ENCODE results near the gene SELENOP.
"Not testable (repeated sequence)": the region's sequence is repeated elsewhere in the genome, so short reads cannot be mapped to it uniquely, and the experiment has no call there.

DNA sequence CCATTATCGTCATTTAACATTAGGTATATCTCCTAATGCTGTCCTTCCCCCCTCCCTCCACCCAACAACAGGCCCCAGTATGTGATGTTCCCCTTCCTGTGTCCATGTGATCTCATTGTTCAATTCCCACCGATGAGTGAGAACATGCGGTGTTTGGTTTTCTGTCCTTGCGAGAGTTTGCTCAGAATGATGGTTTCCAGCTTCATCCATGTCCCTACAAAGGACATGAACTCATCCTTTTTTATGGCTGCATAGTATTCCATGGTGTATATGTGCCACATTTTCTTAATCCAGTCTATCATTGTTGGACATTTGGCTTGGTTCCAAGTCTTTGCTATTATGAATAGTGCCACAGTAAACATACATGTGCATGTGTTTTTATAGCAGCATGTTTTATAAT lies 32.7 kb upstream of the SELENOP start:
- TF ChIP-seq, protein P1, sequence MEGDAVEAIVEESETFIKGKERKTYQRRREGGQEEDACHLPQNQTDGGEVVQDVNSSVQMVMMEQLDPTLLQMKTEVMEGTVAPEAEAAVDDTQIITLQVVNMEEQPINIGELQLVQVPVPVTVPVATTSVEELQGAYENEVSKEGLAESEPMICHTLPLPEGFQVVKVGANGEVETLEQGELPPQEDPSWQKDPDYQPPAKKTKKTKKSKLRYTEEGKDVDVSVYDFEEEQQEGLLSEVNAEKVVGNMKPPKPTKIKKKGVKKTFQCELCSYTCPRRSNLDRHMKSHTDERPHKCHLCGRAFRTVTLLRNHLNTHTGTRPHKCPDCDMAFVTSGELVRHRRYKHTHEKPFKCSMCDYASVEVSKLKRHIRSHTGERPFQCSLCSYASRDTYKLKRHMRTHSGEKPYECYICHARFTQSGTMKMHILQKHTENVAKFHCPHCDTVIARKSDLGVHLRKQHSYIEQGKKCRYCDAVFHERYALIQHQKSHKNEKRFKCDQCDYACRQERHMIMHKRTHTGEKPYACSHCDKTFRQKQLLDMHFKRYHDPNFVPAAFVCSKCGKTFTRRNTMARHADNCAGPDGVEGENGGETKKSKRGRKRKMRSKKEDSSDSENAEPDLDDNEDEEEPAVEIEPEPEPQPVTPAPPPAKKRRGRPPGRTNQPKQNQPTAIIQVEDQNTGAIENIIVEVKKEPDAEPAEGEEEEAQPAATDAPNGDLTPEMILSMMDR (IDR thresholded peaks at IDR 0.05; ENCODE audit: poor library complexity, severe bottlenecking) = not testable (repeated sequence)
- TF ChIP-seq POLR2AphosphoS5 (IDR thresholded peaks at IDR 0.05); MXI1 (conservative IDR thresholded peaks at IDR 0.05; ENCODE audit: poor library complexity, severe bottlenecking); EP300 (conservative IDR thresholded peaks at IDR 0.05; ENCODE audit: poor library complexity, severe bottlenecking); TAF1 (IDR thresholded peaks at IDR 0.05; ENCODE audit: low read depth): not testable (repeated sequence)
- TF ChIP-seq, protein P2, sequence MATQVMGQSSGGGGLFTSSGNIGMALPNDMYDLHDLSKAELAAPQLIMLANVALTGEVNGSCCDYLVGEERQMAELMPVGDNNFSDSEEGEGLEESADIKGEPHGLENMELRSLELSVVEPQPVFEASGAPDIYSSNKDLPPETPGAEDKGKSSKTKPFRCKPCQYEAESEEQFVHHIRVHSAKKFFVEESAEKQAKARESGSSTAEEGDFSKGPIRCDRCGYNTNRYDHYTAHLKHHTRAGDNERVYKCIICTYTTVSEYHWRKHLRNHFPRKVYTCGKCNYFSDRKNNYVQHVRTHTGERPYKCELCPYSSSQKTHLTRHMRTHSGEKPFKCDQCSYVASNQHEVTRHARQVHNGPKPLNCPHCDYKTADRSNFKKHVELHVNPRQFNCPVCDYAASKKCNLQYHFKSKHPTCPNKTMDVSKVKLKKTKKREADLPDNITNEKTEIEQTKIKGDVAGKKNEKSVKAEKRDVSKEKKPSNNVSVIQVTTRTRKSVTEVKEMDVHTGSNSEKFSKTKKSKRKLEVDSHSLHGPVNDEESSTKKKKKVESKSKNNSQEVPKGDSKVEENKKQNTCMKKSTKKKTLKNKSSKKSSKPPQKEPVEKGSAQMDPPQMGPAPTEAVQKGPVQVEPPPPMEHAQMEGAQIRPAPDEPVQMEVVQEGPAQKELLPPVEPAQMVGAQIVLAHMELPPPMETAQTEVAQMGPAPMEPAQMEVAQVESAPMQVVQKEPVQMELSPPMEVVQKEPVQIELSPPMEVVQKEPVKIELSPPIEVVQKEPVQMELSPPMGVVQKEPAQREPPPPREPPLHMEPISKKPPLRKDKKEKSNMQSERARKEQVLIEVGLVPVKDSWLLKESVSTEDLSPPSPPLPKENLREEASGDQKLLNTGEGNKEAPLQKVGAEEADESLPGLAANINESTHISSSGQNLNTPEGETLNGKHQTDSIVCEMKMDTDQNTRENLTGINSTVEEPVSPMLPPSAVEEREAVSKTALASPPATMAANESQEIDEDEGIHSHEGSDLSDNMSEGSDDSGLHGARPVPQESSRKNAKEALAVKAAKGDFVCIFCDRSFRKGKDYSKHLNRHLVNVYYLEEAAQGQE (IDR thresholded peaks at IDR 0.05; ENCODE audit: borderline replicate concordance) = not testable (repeated sequence)

Measured in neural cell (in vitro differentiated cells).